ENCODE data around the gene TSC22D3.
"Not testable (repeated sequence)": the region's sequence is repeated elsewhere in the genome, so short reads cannot be mapped to it uniquely, and the experiment has no call there.

TSC22D3 gene

GRCh38 chrX:107711521-107712181 lies 63.9 kb downstream of the TSC22D3 start:
- DNase-seq: no peak

- DNase-seq: peak; percentile 76 to 95 (median 90)
Measured at GRCh38 chrX:107710617-107711391, 64.8 kb downstream of the TSC22D3 start.

DNA sequence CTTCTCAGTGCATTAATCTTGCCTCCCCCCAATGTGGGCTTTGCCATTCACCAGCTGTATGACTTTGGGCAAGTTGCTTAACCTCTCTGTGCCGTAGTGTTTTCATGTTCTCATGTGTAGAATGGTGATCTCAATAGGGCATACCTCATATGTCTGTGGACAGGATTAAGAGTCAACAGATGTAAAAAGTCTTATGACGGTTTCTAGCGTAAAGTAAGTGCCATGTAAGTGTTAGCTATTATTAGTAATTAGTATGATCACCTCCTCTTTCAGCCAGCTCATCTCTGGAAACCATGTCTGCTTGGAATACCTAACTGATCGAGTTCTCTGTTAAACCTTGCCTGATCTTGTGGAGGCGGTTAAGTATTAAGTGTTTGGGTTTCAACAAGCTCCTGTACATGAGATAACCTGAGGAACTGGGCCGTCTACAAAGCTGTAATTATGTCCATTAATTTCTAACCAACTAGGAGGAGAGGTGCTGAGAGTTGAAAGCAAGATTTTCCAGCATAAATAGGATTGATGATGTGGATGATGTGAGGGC lies 66.3 kb downstream of the TSC22D3 start:
- no peak for DNase-seq

DNA sequence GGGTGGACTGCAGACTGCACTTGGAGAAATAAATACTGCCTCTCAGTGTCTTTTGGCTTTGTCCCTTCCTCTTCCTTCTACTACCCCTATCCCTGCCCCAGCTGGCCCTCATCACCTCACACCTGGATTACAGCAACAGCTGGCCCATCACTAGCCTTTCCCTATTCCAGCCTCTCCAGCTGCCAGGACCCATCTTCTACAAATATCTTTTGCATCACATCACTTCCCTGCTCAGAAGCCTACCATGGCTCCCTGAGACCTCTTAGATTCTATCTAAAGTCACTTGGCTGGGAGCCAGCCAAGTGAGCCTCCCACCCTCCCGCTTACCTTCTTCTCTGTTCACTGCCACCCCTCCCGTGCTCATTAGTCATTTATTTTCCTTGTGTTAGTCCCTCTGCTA lies 66.8 kb downstream of the TSC22D3 start:
- DNase-seq: no peak

DNA sequence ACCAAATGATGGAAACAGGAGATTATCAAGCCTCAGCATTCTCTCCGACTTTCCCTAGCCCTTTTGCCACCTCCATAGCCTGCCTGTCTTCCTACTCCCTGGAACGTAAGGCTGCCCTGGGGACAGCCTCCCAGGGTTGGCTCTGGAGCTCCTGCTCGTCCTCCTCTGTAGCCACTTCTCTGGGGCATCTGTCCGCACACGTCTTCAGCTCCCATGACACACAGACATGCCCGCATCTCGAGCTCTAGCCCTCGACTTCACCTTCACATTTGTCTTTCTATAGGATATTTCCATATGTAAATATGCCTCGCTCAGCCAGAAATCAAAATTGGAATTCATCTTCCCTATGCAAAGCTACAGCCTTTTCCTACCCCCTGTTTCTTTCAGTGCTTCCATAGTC lies 67.7 kb downstream of the TSC22D3 start:
- no peak for DNase-seq

DNA sequence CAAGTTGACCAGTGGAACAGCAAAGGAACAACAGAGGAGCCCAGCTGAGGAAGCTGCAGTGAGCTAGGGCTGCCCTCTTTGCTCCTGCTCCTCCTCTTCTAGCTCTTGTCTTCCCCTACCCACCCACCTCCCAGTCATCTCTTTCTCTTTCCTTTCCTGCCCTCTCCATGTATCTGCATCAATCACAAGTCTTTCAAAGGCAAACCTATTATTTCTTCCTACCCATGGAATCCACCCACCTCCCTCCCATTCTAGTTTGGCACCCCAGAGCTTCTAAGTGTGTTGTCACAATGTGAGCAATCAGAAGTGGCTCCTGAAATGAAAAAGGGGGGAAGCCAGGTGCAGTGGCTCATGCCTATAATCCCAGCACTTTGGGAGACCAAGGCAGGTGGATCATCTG lies 69.3 kb downstream of the TSC22D3 start:
- no peak for DNase-seq

- DNase-seq: no peak
Measured at GRCh38 chrX:107704587-107704986, 71.0 kb downstream of the TSC22D3 start.

DNA sequence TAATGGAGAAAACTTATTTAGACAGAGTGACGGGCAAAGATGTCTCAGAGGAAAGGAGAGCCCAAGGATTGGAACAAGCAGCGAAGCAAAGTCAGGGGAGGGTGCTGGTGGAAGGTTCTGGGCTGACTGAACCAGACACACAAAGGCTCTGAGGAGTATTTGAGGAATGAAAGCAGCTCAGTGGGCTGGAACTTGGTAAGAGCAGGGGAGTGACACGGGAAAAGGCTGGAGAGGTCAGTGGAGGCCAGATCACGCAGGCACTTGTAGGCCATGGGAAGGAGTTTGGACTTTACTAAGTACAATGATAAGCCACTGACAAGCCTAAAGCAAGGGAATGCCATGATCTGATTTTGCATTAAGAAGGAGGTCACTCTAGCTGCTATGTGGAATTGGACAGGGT lies 71.4 kb downstream of the TSC22D3 start:
- no peak for DNase-seq

DNA sequence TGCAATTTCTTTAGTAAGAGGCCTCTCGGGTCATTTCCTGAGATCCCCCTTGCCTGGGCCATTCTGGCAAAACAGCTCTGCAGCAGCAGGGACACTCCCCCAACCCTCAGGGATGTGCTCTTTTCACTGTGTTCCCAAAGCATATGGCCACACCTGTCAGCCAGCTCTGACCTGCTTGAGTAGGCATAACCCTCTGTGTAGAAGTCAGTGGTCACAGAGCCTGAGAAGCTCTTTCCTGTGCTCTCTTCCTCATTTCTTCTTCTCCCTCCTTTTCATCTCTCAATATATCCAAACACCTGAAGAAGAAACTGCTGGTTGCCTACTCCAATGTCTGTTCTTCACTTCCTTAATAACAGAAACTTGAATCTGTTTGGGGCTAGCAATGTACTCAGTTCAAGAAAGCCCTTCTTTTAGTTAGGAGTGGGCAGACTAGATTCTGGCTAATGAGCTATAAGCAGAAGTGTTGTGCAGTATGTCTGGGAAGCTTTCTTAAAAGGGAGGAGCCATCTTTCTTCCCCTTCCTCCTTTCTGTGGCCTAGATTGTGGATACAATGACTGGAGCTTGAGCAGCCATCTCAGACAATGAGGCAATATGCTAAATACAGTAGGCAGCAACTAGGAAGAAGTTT lies 74.0 kb downstream of the TSC22D3 start:
- DNase-seq: peak; percentile 54 to 86 (median 70)

- DNase-seq: no peak
Measured at GRCh38 chrX:107700790-107701189, 74.8 kb downstream of the TSC22D3 start.

DNA sequence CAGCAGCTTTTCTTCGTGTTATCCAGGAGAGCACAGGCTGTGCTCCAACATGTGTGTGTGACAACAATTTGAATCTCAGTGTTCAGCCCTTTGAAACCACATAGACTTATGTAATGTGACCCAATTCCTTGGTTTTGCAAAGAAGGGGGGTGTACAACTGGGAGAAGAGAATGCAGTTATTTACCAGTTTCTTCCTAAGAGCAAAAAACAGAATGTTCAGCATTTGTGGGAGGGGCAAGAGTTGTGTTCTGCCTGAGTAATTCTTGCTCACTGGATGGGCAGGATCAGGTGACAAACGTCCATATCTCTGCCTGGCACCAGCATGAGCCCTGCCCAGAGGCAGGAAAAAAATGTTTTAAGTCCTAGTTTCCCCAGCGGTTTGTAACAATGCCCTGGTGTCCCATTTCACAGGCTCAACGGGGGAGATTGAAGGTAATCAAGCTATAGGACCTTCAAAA lies 75.2 kb downstream of the TSC22D3 start:
- peak in 1 of 4 experiments; percentile 24 for DNase-seq

- peak; percentile 42 to 73 (median 49) for DNase-seq
Measured at GRCh38 chrX:107699616-107700015, 76.0 kb downstream of the TSC22D3 start.

- peak in 3 of 4 experiments; percentile 50 to 61 (median 54) for DNase-seq
Measured at GRCh38 chrX:107691024-107691448, 84.6 kb downstream of the TSC22D3 start.

GRCh38 chrX:107687445-107687844 lies 88.1 kb downstream of the TSC22D3 start:
- no peak for DNase-seq

GRCh38 chrX:107686792-107687191 lies 88.8 kb downstream of the TSC22D3 start:
- peak in 2 of 4 experiments; percentile 25 to 35 for DNase-seq

DNA sequence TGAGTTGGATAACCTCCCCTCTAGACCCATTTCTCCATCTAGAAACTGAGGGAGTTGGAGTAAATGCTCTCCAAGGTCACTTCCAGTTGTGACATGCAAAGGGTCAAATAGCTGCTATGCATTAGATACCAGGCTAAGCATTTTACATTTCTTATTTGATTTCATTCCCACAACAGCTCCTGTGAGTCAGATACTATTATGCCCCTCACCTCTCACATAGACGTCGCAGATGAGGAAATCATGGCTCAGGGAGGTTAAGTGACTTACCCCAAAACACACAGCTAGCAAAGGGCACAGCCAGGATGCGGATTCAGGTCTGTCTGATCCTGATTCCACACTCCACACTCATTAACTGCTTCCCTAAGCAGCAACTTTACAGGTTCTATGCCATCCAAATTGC lies 89.6 kb downstream of the TSC22D3 start:
- no peak for DNase-seq

- not testable (repeated sequence) for DNase-seq
Measured at GRCh38 chrX:107685586-107685985, 90.0 kb downstream of the TSC22D3 start.

DNA sequence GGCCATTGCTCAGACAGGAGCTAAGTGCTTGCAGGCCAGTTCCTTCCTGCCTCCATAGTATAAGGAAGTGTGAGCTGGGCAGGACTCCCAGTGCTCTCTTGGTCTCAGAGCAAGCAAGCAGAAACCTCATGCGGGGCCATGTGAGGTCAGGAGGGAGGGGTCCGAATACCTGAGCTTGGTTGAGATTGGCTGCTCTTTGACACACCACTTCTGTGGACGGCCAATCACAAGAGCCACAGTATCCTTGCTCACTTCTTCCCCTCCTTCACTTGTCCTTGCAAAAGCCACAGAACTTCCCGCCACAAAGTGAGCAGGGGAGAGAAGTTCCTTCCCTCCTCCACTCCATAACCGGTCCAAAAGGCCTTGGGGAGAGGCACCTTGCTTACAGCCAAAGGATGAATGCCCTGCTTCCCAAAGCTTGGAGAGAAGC lies 90.6 kb downstream of the TSC22D3 start:
- peak; percentile 58 to 79 (median 74) for DNase-seq

DNA sequence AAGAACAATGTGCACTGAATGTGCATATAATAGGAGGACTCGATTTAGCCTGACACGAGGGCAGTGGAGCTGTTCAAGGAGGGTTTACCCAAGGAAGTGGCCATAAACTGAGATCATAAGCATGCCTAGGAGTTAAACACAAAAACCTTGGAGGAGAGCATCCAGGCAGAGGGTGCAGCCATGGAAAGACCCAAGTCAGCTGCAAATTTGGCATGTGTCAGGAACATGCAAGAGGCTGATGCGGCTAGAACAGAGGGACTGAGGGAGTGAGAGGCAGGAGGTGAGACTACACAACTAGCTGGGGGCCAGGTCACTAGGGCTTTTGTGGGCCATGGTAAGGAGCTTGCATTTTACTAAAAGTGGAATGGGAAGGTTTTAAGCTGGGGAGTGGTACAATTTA lies 91.7 kb downstream of the TSC22D3 start:
- no peak for DNase-seq

- no peak for DNase-seq
Measured at GRCh38 chrX:107683124-107683895, 92.3 kb downstream of the TSC22D3 start.

DNA sequence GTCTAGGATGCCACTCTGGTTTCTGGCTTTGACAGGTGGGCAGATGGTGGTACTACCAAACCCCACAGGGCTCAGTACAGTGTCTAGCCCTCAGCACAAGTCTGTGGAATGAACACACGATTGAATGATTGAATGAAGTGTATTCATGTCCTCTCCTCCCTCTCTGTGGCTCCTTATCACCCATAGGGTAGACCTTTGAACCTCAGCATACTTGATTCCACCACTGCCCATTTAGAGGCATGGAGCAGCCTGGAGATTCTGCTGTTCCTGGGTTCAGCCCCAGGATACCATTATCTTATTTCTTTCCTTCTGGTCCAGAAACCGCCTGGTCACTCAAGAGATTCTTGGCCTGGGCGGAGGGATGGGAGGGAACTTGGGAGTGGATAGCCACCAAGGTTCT lies 93.3 kb downstream of the TSC22D3 start:
- no peak for DNase-seq

All from suppressor macrophage (primary cell).